ENCODE data around the gene PTPRC. TPM values are rescaled to one million over a fixed set of nuclear protein-coding genes. Genes with fewer than 3 reads are reported as not detected.

PTPRC gene
- total RNA-seq, 1 experiment from 2014 or later = 1.4 TPM

GRCh38 chr1:198612471-198613260 is 26.2 kb upstream of the PTPRC start:
- TF ChIP-seq TCF7L2 (IDR thresholded peaks at IDR 0.05; ENCODE audit: low read depth, low read length) (no peak), REST (IDR thresholded peaks at IDR 0.05; ENCODE audit: insufficient read depth in 1 of 2, low read depth in 2 of 2, low read length in 1 of 2) (no peak), POLR2AphosphoS5 (IDR thresholded peaks at IDR 0.05; ENCODE audit: low read depth, low read length) (no peak)
- no TSS peak for BruUV-seq (replicated peaks)
- H3K27ac ChIP-seq (ENCODE audit: low read length) = no peak overlapping the region
- in situ Hi-C loops (cut with HindIII; ENCODE audit: low pct_unique_long_range_greater_than_20kb, low sequenced_read_pairs) = no loop called here
- H3K4me1 ChIP-seq (ENCODE audit: control insufficient read depth, insufficient read depth, low read length) = no peaks in the 10 kb centered on the region
- ATAC-seq (no peak), DNase-seq (ENCODE audit: low read depth, low spot score) (no peak)
- CTCF ChIA-PET = no interaction called here
- no peak overlapping the region for H3K4me3 ChIP-seq (ENCODE audit: low read depth in 2 of 2, low read length in 2 of 2)
- no peaks in the 10 kb centered on the region for H3K27me3 ChIP-seq (ENCODE audit: control insufficient read depth, insufficient read depth, low read length)
- no peaks in the 10 kb centered on the region for H3K36me3 ChIP-seq (ENCODE audit: control insufficient read depth, insufficient read depth, low read length)
- intact Hi-C loops (cut with micrococcal nuclease; ENCODE audit: unreplicated experiment) = no loop called here
- POLR2A ChIA-PET = no interaction called here
- H3K9me3 ChIP-seq (ENCODE audit: control insufficient read depth, insufficient read depth, low read depth, low read length) = no peaks in the 10 kb centered on the region

GRCh38 chr1:198617406-198617805 is 21.4 kb upstream of the PTPRC start:
- no peaks in the 10 kb centered on the region for H3K4me1 ChIP-seq (ENCODE audit: control insufficient read depth, insufficient read depth, low read length)
- ATAC-seq (no peak), DNase-seq (ENCODE audit: low read depth, low spot score) (no peak)
- POLR2A ChIA-PET = no interaction called here
- no TSS peak for BruUV-seq (replicated peaks)
- no peaks in the 10 kb centered on the region for H3K36me3 ChIP-seq (ENCODE audit: control insufficient read depth, insufficient read depth, low read length)
- no peaks in the 10 kb centered on the region for H3K27me3 ChIP-seq (ENCODE audit: control insufficient read depth, insufficient read depth, low read length)
- H3K4me3 ChIP-seq (ENCODE audit: low read depth in 2 of 2, low read length in 2 of 2) = no peak overlapping the region
- no peak overlapping the region for H3K27ac ChIP-seq (ENCODE audit: low read length)
- intact Hi-C loops (cut with micrococcal nuclease; ENCODE audit: unreplicated experiment) = no loop called here
- in situ Hi-C loops (cut with HindIII; ENCODE audit: low pct_unique_long_range_greater_than_20kb, low sequenced_read_pairs) = no loop called here
- no peak for TF ChIP-seq CTCF (IDR thresholded peaks at IDR 0.05)
- TF ChIP-seq TCF7L2 (IDR thresholded peaks at IDR 0.05; ENCODE audit: low read depth, low read length) = no peak
- no peak for TF ChIP-seq REST (IDR thresholded peaks at IDR 0.05; ENCODE audit: insufficient read depth in 1 of 2, low read depth in 2 of 2, low read length in 1 of 2)
- no peak for TF ChIP-seq POLR2AphosphoS5 (IDR thresholded peaks at IDR 0.05; ENCODE audit: low read depth, low read length)
- no peak for TF ChIP-seq SIN3A (IDR thresholded peaks at IDR 0.05; ENCODE audit: borderline replicate concordance, insufficient read depth, low read depth, low read length)
- no peaks in the 10 kb centered on the region for H3K9me3 ChIP-seq (ENCODE audit: control insufficient read depth, insufficient read depth, low read depth, low read length)
- CTCF ChIA-PET = no interaction called here
